GM23248 (cell line): ENCODE data around the gene SPAG4.

Source experiments
- EZH2 ChIP-seq: fragments of 200-600 bp; sonication (generic); IDR thresholded peaks from 2 replicates; pipeline ENCODE4 v1.6.1; 2018; ENCODE audit warnings: antibody characterized with exemption, mild to moderate bottlenecking; ENCODE audit not compliant: insufficient read depth, poor library complexity, severe bottlenecking
- EZH2phosphoT487 ChIP-seq: fragments of 200-600 bp; sonication (generic); IDR thresholded peaks from 2 replicates; pipeline ENCODE4 v1.6.1; 2018; ENCODE audit warnings: antibody characterized with exemption, moderate library complexity, mild to moderate bottlenecking, low read depth; ENCODE audit not compliant: insufficient read depth

DNA sequence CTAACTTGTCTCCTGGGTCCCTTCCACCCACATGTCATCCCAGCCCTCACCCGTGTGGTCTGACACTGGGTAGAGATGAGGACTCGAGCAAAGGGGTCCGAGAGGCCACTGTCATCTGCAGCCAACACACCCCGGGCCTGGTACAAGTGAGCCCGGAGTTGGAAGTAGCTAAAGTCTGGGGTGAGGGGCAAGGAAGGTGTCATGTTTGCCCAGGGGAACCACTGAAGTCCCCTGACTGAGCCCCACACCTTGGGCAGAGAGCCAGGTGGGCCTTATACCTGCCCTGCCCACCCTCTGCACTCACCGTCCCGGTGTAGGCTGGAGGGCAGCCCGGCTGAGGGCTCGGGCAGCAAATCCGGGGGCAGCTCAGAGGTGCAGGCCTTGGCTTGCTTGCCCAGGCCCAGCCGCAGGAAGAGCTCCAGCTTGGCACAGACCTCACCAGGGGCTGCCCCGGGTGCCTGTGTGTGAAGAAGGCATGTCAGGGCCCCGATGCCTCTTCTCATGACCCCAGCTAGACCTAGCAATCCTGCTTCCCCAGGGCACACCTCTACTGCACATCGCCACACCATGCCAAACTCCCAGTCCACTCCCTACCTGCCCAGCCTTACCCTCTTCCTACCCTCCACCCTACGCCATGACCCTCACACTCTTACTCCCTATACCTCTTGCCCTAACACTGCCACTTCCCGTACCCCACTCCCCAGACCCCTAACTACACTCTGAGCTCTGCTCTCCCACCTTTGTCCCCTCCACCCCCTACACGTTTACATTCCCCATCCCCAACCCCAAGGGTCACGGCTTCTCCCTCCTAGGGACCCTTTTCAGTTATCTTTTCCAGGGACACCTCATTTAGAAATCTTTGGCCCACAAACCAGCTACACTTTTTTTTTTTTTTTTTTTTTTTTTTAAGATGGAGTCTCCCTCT lies 31.7 kb upstream of the SPAG4 start:
- TF ChIP-seq EZH2 (no peak), EZH2phosphoT487 (no peak)
